CD4-positive, alpha-beta T cell treated with Interleukin-17A for 4 hours (primary cell): ENCODE data around the gene MYEF2.
A peak's percentile ranks its signal among the peaks of the same experiment; 100 is the strongest.

Experiments used
- DNase-seq: peaks from one replicate; pipeline ENCODE4 v3.0.0-alpha.2; 2020; ENCODE audit warnings: mixed read lengths

Gene MYEF2, protein sequence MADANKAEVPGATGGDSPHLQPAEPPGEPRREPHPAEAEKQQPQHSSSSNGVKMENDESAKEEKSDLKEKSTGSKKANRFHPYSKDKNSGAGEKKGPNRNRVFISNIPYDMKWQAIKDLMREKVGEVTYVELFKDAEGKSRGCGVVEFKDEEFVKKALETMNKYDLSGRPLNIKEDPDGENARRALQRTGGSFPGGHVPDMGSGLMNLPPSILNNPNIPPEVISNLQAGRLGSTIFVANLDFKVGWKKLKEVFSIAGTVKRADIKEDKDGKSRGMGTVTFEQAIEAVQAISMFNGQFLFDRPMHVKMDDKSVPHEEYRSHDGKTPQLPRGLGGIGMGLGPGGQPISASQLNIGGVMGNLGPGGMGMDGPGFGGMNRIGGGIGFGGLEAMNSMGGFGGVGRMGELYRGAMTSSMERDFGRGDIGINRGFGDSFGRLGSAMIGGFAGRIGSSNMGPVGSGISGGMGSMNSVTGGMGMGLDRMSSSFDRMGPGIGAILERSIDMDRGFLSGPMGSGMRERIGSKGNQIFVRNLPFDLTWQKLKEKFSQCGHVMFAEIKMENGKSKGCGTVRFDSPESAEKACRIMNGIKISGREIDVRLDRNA

DNA sequence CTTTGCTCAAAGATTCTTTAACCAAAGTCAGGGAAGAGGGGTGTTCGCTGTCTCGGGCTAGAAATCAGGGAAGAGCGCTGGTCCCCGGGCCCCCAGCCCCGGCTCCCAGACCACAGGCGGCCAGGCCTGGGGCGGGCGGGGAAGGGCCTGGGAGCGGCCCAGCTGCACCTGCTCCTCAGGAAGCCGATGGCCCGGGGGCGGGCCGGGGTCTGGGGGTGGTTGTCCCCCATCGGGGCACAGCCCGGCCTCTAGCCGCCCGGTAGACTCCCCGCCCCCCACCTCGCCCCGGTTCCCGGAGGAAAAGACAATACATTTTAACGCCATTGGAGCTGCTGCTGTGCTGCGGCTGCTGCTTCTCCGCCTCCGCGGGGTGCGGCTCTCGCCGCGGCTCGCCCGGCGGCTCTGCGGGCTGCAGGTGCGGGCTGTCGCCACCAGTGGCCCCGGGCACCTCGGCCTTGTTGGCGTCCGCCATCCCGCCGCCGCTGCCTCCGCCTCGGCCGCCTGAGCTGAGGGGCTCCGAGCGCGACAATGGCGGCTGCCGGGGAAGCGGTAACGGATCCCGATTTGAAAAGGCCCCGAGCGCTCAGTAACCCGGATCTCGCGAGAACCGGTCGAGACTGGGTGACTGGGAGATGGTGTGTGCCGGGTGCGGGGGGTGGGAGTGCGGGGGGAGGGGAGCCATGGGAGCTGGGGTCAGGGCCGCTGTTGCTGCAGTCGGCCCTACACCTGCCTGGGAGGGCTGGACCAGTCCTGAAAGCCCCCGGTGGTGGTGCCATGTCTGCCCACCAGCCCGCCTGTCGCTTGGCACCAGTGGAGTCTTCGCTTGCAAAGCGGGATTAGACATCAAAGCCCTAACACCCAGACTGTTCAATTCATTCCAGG, at the start of gene MYEF2:
Gene MYEF2 (minus strand): TSS at position 530 of the 882 bp plus-strand sequence. CDS start 58 bp downstream, at position 472.
- DNase-seq = peak; percentile 59

GRCh38 chr15:48225771-48226170, 47.7 kb upstream of the MYEF2 start:
- DNase-seq = no peak

DNA sequence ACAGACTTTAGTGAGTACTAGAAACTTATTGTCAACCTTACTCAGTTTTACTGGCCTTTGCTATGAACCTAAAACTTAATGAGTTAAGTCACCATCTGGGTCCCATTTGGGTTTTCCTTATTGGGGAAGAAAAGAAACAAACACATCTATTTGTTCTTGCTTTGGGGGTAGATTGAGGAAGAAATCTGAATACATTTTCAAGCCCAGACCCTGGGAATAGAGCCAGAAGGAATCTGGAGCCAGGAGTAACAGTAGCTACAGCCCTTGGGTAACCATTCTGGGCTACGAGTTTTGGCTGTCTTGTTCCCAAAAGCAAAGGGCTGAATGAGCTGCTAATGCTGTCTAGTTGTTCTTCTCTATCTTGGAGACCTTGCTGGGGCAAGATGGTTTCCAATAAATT, 44.5 kb upstream of the MYEF2 start:
- no peak for DNase-seq

GRCh38 chr15:48221885-48222284, 43.8 kb upstream of the MYEF2 start:
- DNase-seq = no peak

GRCh38 chr15:48221261-48221660, 43.2 kb upstream of the MYEF2 start:
- DNase-seq = no peak

- no peak for DNase-seq
Measured at GRCh38 chr15:48205981-48206380, 27.9 kb upstream of the MYEF2 start, which contains the start of gene SLC12A1. SLC12A1 (plus strand) TSS chr15:48206302; CDS start chr15:48207720, 1,418 bp downstream.

- DNase-seq = no peak
Measured at GRCh38 chr15:48202068-48202467, 24.0 kb upstream of the MYEF2 start.

- DNase-seq = no peak
Measured at GRCh38 chr15:48191574-48192225, 13.6 kb upstream of the MYEF2 start, which contains the start of gene CTXN2. CTXN2 (plus strand) TSS chr15:48191665; CDS start chr15:48201301, 9,636 bp downstream.

- peak; percentile 16 for DNase-seq
Measured at GRCh38 chr15:48190932-48191573, 13.0 kb upstream of the MYEF2 start.

DNA sequence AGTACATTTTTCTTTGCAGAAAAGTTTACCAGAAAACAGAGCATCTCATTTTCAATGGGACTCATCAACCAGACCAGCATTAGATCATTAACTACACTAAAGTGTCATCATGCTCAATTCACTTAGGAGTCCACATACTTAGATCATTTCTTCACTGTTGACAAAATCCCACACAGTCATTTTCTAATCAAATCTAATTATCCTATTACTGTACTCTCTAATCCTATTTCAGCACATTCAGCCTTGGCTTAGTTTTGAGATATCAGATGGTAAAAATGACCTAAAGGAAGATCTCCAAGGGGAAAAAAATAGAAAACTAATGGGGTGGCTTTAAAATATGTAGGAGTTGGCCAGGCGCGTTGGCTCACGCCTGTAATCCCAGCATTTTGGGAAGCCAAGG, 8.2 kb upstream of the MYEF2 start:
- DNase-seq = no peak

DNA sequence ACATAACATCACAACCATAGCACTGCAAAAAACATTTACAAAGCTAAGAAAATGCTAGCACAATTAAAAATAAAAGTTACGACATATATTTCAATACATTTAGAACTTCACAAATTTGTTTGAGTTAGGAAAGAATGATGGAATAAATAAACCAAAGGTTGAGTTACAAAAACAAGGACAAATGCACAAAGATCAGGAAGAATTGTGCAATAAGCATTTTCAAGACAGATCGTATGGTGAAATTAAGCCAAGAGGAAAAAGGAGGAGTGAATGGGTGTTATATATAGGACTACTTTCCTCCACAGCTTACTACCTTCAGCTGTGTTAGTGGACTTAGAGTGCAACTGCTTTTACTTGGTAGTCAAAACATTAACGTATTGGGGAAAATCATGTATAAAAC, 7.4 kb upstream of the MYEF2 start:
- DNase-seq = no peak

DNA sequence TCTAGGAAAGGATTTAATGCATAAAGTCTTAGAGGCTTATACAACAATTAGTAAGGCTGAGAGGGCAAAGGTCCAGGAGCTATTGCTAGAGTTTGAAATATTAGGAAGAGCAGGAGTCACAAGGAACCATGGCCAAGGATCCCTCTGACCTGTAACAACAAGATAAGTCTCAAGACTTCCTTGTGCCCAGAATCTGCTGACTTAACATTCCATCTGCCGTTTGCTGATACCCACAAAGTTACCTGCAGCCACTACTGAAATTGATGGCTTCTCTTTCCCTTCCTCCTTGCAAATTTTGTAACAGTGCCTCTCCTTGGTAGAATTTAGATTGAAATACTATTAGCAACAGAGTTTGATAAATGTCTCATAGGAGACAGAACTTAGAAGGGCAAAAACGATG, 4.7 kb upstream of the MYEF2 start:
- DNase-seq = no peak

DNA sequence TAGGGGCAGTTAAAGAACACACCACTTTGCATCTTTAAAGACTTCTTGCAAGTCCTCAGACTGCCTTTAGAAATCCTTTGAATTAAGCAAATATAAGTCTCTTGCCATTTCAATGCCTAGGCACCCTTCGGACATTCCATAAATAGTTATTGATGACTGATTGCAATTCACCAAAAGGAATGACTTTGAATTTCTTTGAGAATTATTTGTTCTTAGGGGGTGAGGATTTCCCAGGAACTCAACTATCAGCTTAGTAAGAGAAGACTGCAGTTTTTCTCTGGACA, 495 bp upstream of the MYEF2 start:
- no peak for DNase-seq

- DNase-seq = no peak
Measured at GRCh38 chr15:48177383-48177765, 721 bp downstream of the MYEF2 start.

DNA sequence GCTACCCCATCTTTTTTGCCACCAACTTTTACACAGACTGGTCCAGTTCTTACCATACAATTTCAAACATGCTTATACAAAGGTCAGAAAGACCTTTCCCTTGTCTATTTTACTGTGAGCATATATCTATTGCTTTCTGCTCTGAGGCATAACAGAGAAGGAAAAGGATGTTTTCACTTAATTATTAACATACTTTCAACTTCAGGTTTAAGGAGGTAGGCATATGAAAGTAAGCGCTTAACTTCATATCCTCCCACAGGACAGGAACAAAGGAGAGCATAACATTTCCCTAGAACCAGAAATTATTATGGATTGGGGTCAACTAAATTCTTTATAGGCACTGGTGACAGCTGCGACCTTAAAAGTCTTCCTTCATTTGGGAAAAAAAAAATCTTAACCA, 1.1 kb downstream of the MYEF2 start:
- no peak for DNase-seq

DNA sequence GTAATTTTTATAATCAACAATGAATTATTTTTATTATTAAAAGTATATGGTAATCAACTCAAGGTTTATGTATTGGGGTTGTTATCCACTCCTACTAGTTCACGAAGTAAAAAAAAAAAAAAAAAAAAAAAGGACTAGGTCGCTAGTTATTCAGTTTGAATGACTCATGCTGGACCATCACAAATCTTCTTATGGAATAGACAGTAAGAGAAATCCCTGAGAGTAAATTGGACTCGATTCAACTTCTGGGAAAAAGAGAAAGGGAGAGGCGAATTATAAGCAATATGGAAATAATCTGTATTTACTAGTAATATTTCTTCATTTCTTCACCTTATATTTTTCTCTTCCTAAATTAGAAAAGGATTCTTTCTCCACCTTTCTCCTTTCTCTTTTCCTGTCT, 2.0 kb downstream of the MYEF2 start:
- DNase-seq = no peak

DNA sequence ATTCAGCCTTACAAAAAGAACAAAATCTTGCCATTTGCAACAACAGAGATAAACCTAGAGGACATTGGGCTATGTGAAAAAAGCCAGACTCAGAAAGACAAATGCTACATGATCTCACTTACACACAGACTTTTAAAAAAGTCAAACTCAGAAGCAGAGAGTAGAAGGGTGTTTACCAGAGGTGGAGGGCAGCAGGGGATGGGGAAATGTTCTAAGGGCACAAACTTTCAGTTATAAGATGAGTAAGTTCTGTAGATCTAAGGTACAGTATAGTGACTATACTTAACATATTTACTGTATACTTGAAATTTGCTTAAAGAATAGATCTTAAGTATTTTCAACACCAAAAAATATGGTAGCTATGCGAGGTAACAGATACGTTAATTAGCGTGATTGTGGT, 3.0 kb downstream of the MYEF2 start:
- no peak for DNase-seq

GRCh38 chr15:48170981-48171380, 7.1 kb downstream of the MYEF2 start:
- no peak for DNase-seq

DNA sequence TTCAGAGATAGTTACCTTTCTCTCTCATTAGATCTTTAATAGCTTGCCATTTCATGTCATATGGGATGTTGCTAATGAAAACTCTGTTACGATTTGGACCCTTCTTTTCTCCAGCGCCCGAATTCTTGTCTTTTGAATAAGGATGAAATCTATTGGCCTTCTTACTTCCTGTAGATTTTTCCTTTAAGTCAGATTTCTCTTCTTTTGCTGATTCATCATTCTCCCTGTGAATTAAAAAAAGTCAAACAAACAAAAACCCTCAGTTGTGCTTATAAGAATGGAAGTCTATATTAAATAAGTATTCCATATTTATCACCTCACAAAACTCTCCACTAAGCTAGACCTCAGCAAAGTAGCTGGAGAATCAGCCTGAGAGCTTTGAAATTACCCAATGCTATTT, 9.5 kb downstream of the MYEF2 start:
- DNase-seq = no peak

DNA sequence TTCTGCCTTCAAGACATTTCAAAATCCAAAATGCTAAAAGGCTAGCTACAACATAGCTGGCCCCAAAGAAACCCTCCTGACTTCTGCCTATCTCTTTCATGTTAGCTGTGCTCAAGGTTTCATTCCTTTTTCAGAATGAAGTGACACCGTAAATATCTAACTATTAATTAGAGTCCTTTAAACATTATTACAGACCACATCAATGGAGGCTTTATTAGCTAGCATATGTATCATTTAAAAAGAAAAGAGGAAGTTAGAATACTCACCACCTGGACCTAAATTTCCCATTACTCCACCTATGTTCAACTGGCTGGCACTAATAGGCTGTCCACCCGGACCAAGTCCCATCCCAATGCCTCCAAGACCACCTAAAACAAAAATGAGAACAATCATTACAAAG, 24.6 kb downstream of the MYEF2 start:
- DNase-seq = no peak

DNA sequence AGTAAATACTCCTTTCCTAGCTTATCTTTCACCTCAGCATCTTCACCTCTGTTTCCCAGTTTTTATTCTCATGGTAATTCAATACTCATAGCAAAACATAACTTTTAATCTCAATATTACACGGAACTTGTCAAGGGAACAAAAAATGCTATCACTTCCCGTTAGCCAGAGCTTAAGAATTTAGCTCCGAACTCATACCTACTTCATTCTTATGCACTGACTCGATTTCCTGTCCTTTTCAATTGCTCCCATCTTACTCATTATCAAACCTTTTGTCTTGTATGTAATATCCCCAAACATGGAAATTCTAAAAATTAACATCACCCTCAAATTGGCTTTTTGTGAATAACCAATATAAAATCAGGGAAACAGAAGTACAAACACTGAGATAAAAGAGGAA, 28.2 kb downstream of the MYEF2 start:
- no peak for DNase-seq

DNA sequence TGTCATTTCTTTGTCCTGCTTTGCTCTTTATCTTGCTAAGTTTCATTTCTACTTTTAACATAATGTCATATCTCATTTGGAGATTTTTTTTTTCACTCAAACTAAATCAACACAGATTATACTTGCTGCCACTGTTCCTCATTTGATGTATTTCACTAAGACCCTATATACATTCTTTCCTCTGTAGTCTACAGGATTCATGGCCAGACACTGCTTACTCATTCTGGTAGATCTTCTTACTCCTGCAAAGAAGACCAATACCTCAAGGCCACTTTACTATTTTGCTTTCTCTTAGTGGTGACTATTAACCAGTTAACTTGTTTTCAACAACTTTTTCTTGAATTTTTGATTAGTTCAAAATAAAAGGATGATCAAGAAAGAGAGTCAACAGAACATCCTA, 30.7 kb downstream of the MYEF2 start:
- DNase-seq = no peak

DNA sequence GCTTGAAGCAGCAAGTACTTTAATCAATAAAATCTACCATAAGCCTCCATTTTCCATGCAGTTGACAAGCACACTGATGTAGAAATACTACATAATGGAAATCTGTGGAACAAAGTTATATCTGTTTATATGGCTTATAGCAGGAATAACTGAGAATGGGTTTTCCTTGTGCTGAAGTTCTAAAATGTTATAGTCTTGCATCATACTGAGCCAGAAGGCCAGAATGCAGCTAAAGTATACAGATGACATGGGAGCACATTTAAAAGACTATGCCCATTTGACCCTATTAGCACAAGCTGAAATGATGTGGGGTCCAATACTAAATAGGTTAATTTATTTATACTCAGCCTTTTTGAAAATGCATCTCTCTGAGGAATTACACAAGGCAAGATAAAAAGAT, 32.2 kb downstream of the MYEF2 start:
- no peak for DNase-seq
